HepG2 (cell line): ENCODE data around the gene SRSF10. TPM values are rescaled to one million over a fixed set of nuclear protein-coding genes. Genes with fewer than 3 reads are reported as not detected.
A peak's percentile ranks its signal among the peaks of the same experiment; 100 is the strongest.

Experiments
- ATAC-seq: fragments of 200-7000 bp; cut with Tn5 transposase; 3 replicates; pipeline ENCODE4 v1.9.1; 2020; ENCODE audit warnings: mild to moderate bottlenecking, moderate library complexity
- BruUV-seq: library from RNA; stranded (reverse); fragments of 400-500 nt; replicated peaks from 2 replicates; lab custom pipeline; 2021; lab: Mats Ljungman, UMichigan
- CTCF ChIA-PET: fragments of 300-600 bp; formaldehyde crosslinking; extraction: SDS; loops from one replicate; lab custom pipeline; 2021; ENCODE audit warnings: low total read pairs, inconsistent platforms, low intra/inter-chr PET ratio; lab: Yijun Ruan, JAX
- POLR2A ChIA-PET: fragments of 350-600 bp; sonication (Branson Sonifier 250); formaldehyde crosslinking; loops from one replicate; lab custom pipeline; 2020; ENCODE audit warnings: antibody characterized with exemption, inconsistent platforms; lab: Yijun Ruan, JAX
- DNase-seq: peaks from one replicate; pipeline ENCODE4 v3.0.0-alpha.2; 2015; ENCODE audit warnings: low spot score
- FAIRE-seq: peaks from 3 replicates; lab custom pipeline; 2011; peaks lifted over from hg19 to GRCh38; lab: Jason Lieb, UNC
- H2AFZ ChIP-seq: one replicate; pipeline ENCODE4 v1.6.1; 2011; ENCODE audit warnings: low read length, inconsistent platforms
- H3K27ac ChIP-seq: fragments of 300-600 bp; 3 replicates; pipeline ENCODE4 v1.8.0; 2011; ENCODE audit warnings: mixed run types, mild to moderate bottlenecking, mixed read lengths, low read length, inconsistent platforms; ENCODE audit not compliant: insufficient read depth; ENCODE audit errors: extremely low read length
- H3K27me3 ChIP-seq, 2 experiments: fragments of 200-600 bp in 1 of 2; 2 replicates in 1 of 2; 3 replicates in 1 of 2; pipeline versions ENCODE4 v1.6.0 to v1.8.0; 2011; ENCODE audit warnings: low read length in 2 of 2, mild to moderate bottlenecking in 2 of 2, moderate library complexity in 2 of 2, inconsistent platforms in 1 of 2; ENCODE audit not compliant: insufficient read depth in 2 of 2, control insufficient read depth in 1 of 2
- H3K36me3 ChIP-seq, 2 experiments: fragments of 200-600 bp in 1 of 2; replicated peaks in 1 of 2; 2 replicates in 1 of 2; 3 replicates in 1 of 2; pipeline versions ENCODE4 v1.5.1 to v1.8.0; 2011; ENCODE audit warnings: low read length in 2 of 2, inconsistent platforms in 1 of 2; ENCODE audit not compliant: insufficient read depth in 2 of 2, control insufficient read depth in 1 of 2
- H3K4me1 ChIP-seq: 2 replicates; pipeline ENCODE4 v1.5.1; 2012; ENCODE audit warnings: low read length, inconsistent platforms; ENCODE audit not compliant: insufficient read depth
- H3K4me2 ChIP-seq: 2 replicates; pipeline ENCODE4 v1.6.0; 2011; ENCODE audit warnings: low read depth, low read length, inconsistent platforms
- H3K4me3 ChIP-seq, 3 experiments: fragments of 200-600 bp in 1 of 3; sonication (generic), shearing (Covaris generic) in 1 of 3; replicated peaks in 1 of 3; 2 replicates each; pipeline ENCODE4 v1.5.1; 2011 to 2016; ENCODE audit warnings: low read length in 3 of 3, inconsistent platforms in 2 of 3, low read depth in 2 of 3, mild to moderate bottlenecking in 2 of 3, control low read depth in 1 of 3, mixed read lengths in 1 of 3; ENCODE audit not compliant: insufficient read depth in 1 of 3
- H3K79me2 ChIP-seq: one replicate; pipeline ENCODE4 v1.6.1; 2011; ENCODE audit warnings: low read length, inconsistent platforms; ENCODE audit not compliant: insufficient read depth
- H3K9ac ChIP-seq: 2 replicates; pipeline ENCODE4 v1.6.0; 2011; ENCODE audit warnings: mild to moderate bottlenecking, low read depth, low read length, inconsistent platforms; ENCODE audit not compliant: insufficient read depth
- H3K9me3 ChIP-seq: 2 replicates; pipeline ENCODE4 v1.5.1; 2012; ENCODE audit warnings: mild to moderate bottlenecking, low read length
- H4K20me1 ChIP-seq: 2 replicates; pipeline ENCODE4 v1.6.0; 2011; ENCODE audit warnings: inconsistent platforms, mild to moderate bottlenecking, low read length, moderate library complexity; ENCODE audit not compliant: insufficient read depth
- ARID4A ChIP-seq: sonication (generic); formaldehyde crosslinking; IDR thresholded peaks from 2 replicates; pipeline ENCODE4 v1.5.0; 2020; ENCODE audit warnings: mild to moderate bottlenecking, missing genetic modification reagents, borderline replicate concordance
- IRF2 ChIP-seq: IDR thresholded peaks from 2 replicates; pipeline ENCODE4 v1.6.1; 2018; ENCODE audit warnings: missing genetic modification reagents, missing compliant biosample characterization
- MXI1 ChIP-seq: IDR thresholded peaks from 3 replicates; pipeline ENCODE4 v1.6.1; 2012; ENCODE audit warnings: low read depth, low read length, inconsistent platforms, borderline replicate concordance
- NCOA1 ChIP-seq: sonication (generic); formaldehyde crosslinking; IDR thresholded peaks from 2 replicates; pipeline ENCODE4 v1.9.0; 2021; ENCODE audit warnings: missing genetic modification reagents
- PPARG ChIP-seq: conservative IDR thresholded peaks from 2 replicates; pipeline ENCODE4 v1.6.1; 2016; ENCODE audit warnings: missing biosample characterization, missing genetic modification reagents
- REL ChIP-seq: sonication (generic); formaldehyde crosslinking; conservative IDR thresholded peaks from 2 replicates; pipeline ENCODE4 v1.8.0; 2022; ENCODE audit warnings: mild to moderate bottlenecking, missing genetic modification reagents, moderate library complexity
- SSRP1 ChIP-seq: IDR thresholded peaks from 2 replicates; pipeline ENCODE4 v1.6.1; 2016; ENCODE audit warnings: control low read depth
- ZBTB38 ChIP-seq: sonication (generic); formaldehyde crosslinking; IDR thresholded peaks from 2 replicates; pipeline ENCODE4 v1.5.1; 2020; ENCODE audit warnings: mild to moderate bottlenecking, missing genetic modification reagents
- ZBTB8A ChIP-seq: sonication (generic); formaldehyde crosslinking; IDR thresholded peaks from 2 replicates; pipeline ENCODE4 v1.4.0; 2020; ENCODE audit warnings: mild to moderate bottlenecking, low read depth, missing genetic modification reagents, borderline replicate concordance
- ZMYM3 ChIP-seq: sonication (generic); formaldehyde crosslinking; IDR thresholded peaks from 2 replicates; pipeline ENCODE4 v1.5.1; 2020; ENCODE audit warnings: mild to moderate bottlenecking, missing genetic modification reagents
- ZNF143 ChIP-seq: sonication (generic); formaldehyde crosslinking; IDR thresholded peaks from 2 replicates; pipeline ENCODE4 v1.4.0; 2020; ENCODE audit warnings: missing genetic modification reagents
- whole genome bisulfite sequencing: methylation state at CpG from one replicate; pipeline ENCODE4 v1.1.6; 2017; ENCODE audit warnings: low lambda C conversion rate; 5-methylcytosine and 5-hydroxymethylcytosine counted together
- in situ Hi-C: cut with HindIII; loops from 2 replicates; pipeline ENCODE4 v1.10.0; 2017; ENCODE audit warnings: low pct_unique_long_range_greater_than_20kb; ENCODE audit not compliant: extremely low pct_ligation_motif_present
- intact Hi-C: fragments of 100-400 bp; cut with micrococcal nuclease; formaldehyde crosslinking; loops from one replicate; pipeline ENCODE4 v1.10.0; 2022; ENCODE audit not compliant: unreplicated experiment
- polyA plus RNA-seq, 8 experiments: library from polyadenylated mRNA; depleted of rRNA in 3 of 8; stranded (reverse) in 7 of 8; unstranded in 1 of 8; fragments of >200 nt; fragmentation: Illumina TruSeq in 4 of 8; extraction: Trizol in 4 of 8; gene quantifications; 2 replicates each; pipeline versions ENCODE4 v1.2.1 to v1.2.3, GENCODE V29; 2011 to 2016; ENCODE audit warnings: low read depth in 4 of 8, missing spikeins in 1 of 8, mixed read lengths in 1 of 8; ENCODE audit not compliant: insufficient read depth in 1 of 8
- total RNA-seq, 5 experiments: library from RNA; depleted of rRNA; stranded (reverse); fragments of >200 nt; fragmentation: Illumina TruSeq; extraction: Trizol; gene quantifications; 2 replicates each; pipeline ENCODE4 v1.2.3, GENCODE V29; 2016; ENCODE audit warnings: low read depth in 1 of 5
- TF ChIP-seq, protein P1 (sequence below): IDR thresholded peaks from 2 replicates; pipeline ENCODE4 v1.6.1; 2018; ENCODE audit warnings: missing genetic modification reagents
- TF ChIP-seq, protein P2 (sequence below): IDR thresholded peaks from 2 replicates; pipeline ENCODE4 v1.6.1; 2016; ENCODE audit warnings: mild to moderate bottlenecking

The SRSF10 gene
- total and polyA plus RNA-seq, 2 of the 13 experiments (the other 11 are each of a cell fraction or from before 2014, with no cell fraction given): 126 to 186 TPM

DNA sequence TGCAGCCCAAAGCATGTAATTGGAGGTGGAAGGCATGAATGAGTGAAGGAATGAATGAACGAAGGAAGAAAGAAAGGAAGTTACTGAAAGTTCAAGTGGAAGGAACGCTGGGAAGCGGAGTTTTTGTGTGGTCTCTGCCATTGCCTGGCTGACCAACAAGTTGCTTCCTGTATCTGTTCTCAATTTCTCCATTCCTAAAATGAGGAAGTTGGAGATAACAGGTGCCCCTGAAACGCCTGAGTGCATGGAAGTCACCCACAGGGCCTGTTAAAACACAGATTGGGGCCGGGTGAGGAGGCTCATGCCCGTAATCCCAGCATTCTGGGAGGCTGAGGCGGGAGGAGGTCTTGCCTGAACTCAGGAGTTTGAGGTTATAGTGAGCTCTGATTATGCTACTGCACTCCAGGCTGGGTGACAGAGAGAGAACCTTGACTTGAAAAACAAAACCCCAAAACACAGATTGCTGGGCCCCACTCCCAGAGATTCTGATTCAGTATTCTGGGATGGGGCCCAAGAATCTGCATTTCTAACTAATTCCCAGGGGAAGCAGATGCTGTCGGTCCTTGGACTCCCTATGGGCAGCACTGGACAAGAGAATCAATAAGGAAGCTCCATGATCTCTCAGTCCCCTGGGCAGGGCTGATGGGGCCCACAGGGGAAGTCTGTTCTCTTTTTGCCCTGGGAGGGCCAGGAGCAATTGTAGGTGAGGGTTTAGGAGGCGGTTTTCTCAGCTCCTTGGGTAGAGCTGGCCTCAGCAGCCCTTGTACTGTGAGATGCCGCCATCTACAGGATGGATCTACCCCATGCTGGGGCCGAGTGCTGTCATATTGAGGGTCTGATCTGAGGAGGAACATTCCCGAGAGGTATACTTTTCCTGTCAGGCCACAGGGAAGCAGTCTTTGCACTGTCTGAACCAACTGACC lies 63.7 kb downstream of the SRSF10 start:
- no peaks in the 10 kb centered on the region for H4K20me1 ChIP-seq
- no peak overlapping the region for H3K9ac ChIP-seq
- intact Hi-C loops (loop anchor here (1.0 to 2.0 kb wide), 2 partner anchors 108 to 144 kb away; no protein-coding TSS in a partner anchor), in situ Hi-C loops (loop anchor here (5.0 kb wide), 1 partner anchor 109 kb away; no protein-coding TSS in a partner anchor)
- H3K4me2 ChIP-seq: peak overlapping the region; percentile 48
- no peak overlapping the region for H3K4me3 ChIP-seq
- DNase-seq (peak; percentile 60), FAIRE-seq (peak; percentile 78), ATAC-seq (peak; percentile 95)
- H3K27me3 ChIP-seq: peaks cover 2 to 9% of the 10 kb centered on the region in 2 experiments; a peak in 2 of 5 replicates
- 31% methylated on average over 10 of the region's 12 CpGs for WGBS
- CTCF ChIA-PET: interaction anchor here (1.4 to 1.8 kb wide), 3 partner anchors 48 to 144 kb away, joined by 3 to 14 read pairs (median 9); partner anchors contain the start of gene FUCA1
- POLR2A ChIA-PET: interaction anchor here (0.9 to 1.3 kb wide), 6 partner anchors 91 to 151 kb away, joined by 3 to 8 read pairs (median 4); partner anchors contain the start of genes HMGCL and PITHD1
- no peaks in the 10 kb centered on the region for H3K9me3 ChIP-seq
- H3K27ac ChIP-seq: no peak overlapping the region
- H3K4me1 ChIP-seq: peaks cover 39% of the 10 kb centered on the region
- H3K79me2 ChIP-seq: no peaks in the 10 kb centered on the region
- no peak overlapping the region for H2AFZ ChIP-seq
- no TSS peak for BruUV-seq
- H3K36me3 ChIP-seq: no peaks in the 10 kb centered on the region
- 0 out of 2 replicates have a peak, but pooled peaks have one; percentile 14 for TF ChIP-seq ZBTB38 (CRISPR knock-in tag)
- TF ChIP-seq ZNF143 (CRISPR knock-in tag): peak; percentile 61; the same call in 1 of the 2 replicates
- TF ChIP-seq, protein P1, sequence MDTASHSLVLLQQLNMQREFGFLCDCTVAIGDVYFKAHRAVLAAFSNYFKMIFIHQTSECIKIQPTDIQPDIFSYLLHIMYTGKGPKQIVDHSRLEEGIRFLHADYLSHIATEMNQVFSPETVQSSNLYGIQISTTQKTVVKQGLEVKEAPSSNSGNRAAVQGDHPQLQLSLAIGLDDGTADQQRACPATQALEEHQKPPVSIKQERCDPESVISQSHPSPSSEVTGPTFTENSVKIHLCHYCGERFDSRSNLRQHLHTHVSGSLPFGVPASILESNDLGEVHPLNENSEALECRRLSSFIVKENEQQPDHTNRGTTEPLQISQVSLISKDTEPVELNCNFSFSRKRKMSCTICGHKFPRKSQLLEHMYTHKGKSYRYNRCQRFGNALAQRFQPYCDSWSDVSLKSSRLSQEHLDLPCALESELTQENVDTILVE: 0 out of 2 replicates have a peak, but pooled peaks have one; percentile 32
- TF ChIP-seq, protein P2, sequence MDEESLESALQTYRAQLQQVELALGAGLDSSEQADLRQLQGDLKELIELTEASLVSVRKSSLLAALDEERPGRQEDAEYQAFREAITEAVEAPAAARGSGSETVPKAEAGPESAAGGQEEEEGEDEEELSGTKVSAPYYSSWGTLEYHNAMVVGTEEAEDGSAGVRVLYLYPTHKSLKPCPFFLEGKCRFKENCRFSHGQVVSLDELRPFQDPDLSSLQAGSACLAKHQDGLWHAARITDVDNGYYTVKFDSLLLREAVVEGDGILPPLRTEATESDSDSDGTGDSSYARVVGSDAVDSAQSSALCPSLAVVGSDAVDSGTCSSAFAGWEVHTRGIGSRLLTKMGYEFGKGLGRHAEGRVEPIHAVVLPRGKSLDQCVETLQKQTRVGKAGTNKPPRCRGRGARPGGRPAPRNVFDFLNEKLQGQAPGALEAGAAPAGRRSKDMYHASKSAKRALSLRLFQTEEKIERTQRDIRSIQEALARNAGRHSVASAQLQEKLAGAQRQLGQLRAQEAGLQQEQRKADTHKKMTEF (CRISPR knock-in tag): peak; percentile 33; the same call in 1 of the 2 replicates
- TF ChIP-seq MXI1: peak; percentile 9; the same call in 1 of the 3 replicates
- TF ChIP-seq IRF2: 0 out of 2 replicates have a peak, but pooled peaks have one; percentile 33
- TF ChIP-seq ARID4A (CRISPR knock-in tag): peak; percentile 21; the same call in 1 of the 2 replicates
- no peak for TF ChIP-seq NCOA1 (CRISPR knock-in tag)
- peak; percentile 32; the same call in 1 of the 2 replicates for TF ChIP-seq ZMYM3 (CRISPR knock-in tag)
- TF ChIP-seq REL: no peak
- no peak for TF ChIP-seq SSRP1 (CRISPR knock-in tag)
- peak; percentile 53; the same call in 1 of the 2 replicates for TF ChIP-seq PPARG
- no peak for TF ChIP-seq ZBTB8A (CRISPR knock-in tag)
